ENCODE data around the gene ENKD1. TPM values are rescaled to one million over a fixed set of nuclear protein-coding genes. Genes with fewer than 3 reads are reported as not detected.
"Not testable (repeated sequence)": the region's sequence is repeated elsewhere in the genome, so short reads cannot be mapped to it uniquely, and the experiment has no call there.

The ENKD1 gene
- polyA plus RNA-seq (ENCODE audit: insufficient read length in 4 of 4), result 10 to 100 TPM; 16.9 to 38.5 (median 31.8) TPM

GRCh38 chr16:67666559-67667452, at the start of gene ENKD1, which contains the start of gene C16orf86:
Gene ENKD1, minus strand, starts transcription at chr16:67666750. Its CDS starts 308 bp downstream, at chr16:67666442.
Gene C16orf86, plus strand, starts transcription at chr16:67666814. Its CDS starts 157 bp downstream, at chr16:67666971.
- peak in 1 of 4 donors; percentile 63 for DNase-seq (ENCODE audit: low read depth in 4 of 4, low spot score in 2 of 4)

- DNase-seq (ENCODE audit: low read depth in 4 of 4, low spot score in 2 of 4), result no peak
Measured at GRCh38 chr16:67716097-67716496, 49.5 kb upstream of the ENKD1 start.

- no peak for DNase-seq (ENCODE audit: low read depth in 4 of 4, low spot score in 2 of 4)
Measured at GRCh38 chr16:67714522-67714921, 48.0 kb upstream of the ENKD1 start.

GRCh38 chr16:67713647-67714273, 47.2 kb upstream of the ENKD1 start:
- no peak for DNase-seq (ENCODE audit: low read depth in 4 of 4, low spot score in 2 of 4)

GRCh38 chr16:67710607-67711006, 44.1 kb upstream of the ENKD1 start:
- DNase-seq (ENCODE audit: low read depth in 4 of 4, low spot score in 2 of 4), result no peak

- DNase-seq (ENCODE audit: low read depth in 4 of 4, low spot score in 2 of 4), result no peak
Measured at GRCh38 chr16:67709050-67709449, 42.5 kb upstream of the ENKD1 start.

- DNase-seq (ENCODE audit: low read depth in 4 of 4, low spot score in 2 of 4), result no peak
Measured at GRCh38 chr16:67708368-67708771, 41.8 kb upstream of the ENKD1 start.

- DNase-seq (ENCODE audit: low read depth in 4 of 4, low spot score in 2 of 4), result no peak
Measured at GRCh38 chr16:67707790-67708189, 41.2 kb upstream of the ENKD1 start.

- no peak for DNase-seq (ENCODE audit: low read depth in 4 of 4, low spot score in 2 of 4)
Measured at GRCh38 chr16:67707210-67707609, 40.7 kb upstream of the ENKD1 start.

GRCh38 chr16:67704110-67704509, 37.6 kb upstream of the ENKD1 start:
- no peak for DNase-seq (ENCODE audit: low read depth in 4 of 4, low spot score in 2 of 4)

GRCh38 chr16:67703626-67704025, 37.1 kb upstream of the ENKD1 start:
- DNase-seq (ENCODE audit: low read depth in 4 of 4, low spot score in 2 of 4), result no peak

GRCh38 chr16:67702130-67702529, 35.6 kb upstream of the ENKD1 start:
- DNase-seq (ENCODE audit: low read depth in 4 of 4, low spot score in 2 of 4), result no peak

GRCh38 chr16:67701420-67701819, 34.9 kb upstream of the ENKD1 start:
- DNase-seq (ENCODE audit: low read depth in 4 of 4, low spot score in 2 of 4), result no peak

GRCh38 chr16:67699265-67699664, 32.7 kb upstream of the ENKD1 start:
- no peak for DNase-seq (ENCODE audit: low read depth in 4 of 4, low spot score in 2 of 4)

- no peak for DNase-seq (ENCODE audit: low read depth in 4 of 4, low spot score in 2 of 4)
Measured at GRCh38 chr16:67697422-67698185, 31.1 kb upstream of the ENKD1 start.

- no peak for DNase-seq (ENCODE audit: low read depth in 4 of 4, low spot score in 2 of 4)
Measured at GRCh38 chr16:67694611-67695010, 28.1 kb upstream of the ENKD1 start.

GRCh38 chr16:67693517-67694285, 27.2 kb upstream of the ENKD1 start:
- not testable (repeated sequence) for DNase-seq (ENCODE audit: low read depth in 4 of 4, low spot score in 2 of 4)

- DNase-seq (ENCODE audit: low read depth in 4 of 4, low spot score in 2 of 4), result no peak
Measured at GRCh38 chr16:67685388-67686112, 19.0 kb upstream of the ENKD1 start.

GRCh38 chr16:67683767-67684166, 17.2 kb upstream of the ENKD1 start:
- DNase-seq (ENCODE audit: low read depth in 4 of 4, low spot score in 2 of 4), result no peak
